K562 (cell line): ENCODE results near the gene NTN3. TPM values are rescaled to one million over a fixed set of nuclear protein-coding genes. Genes with fewer than 3 reads are reported as not detected.

Experiments used
- BRCA1 ChIP-seq, 2 experiments: fragments of 450-650 bp in 1 of 2; sonication (generic) in 1 of 2; formaldehyde crosslinking in 1 of 2; IDR thresholded peaks; 2 replicates each; pipeline versions ENCODE4 v1.5.0 to v1.6.1; 2017 to 2020; ENCODE audit warnings: mild to moderate bottlenecking in 1 of 2, missing genetic modification reagents in 1 of 2
- CBFB ChIP-seq: sonication (generic); formaldehyde crosslinking; IDR thresholded peaks from 2 replicates; pipeline ENCODE4 v1.4.0; 2020; ENCODE audit warnings: mild to moderate bottlenecking, missing genetic modification reagents
- CTCFL ChIP-seq: IDR thresholded peaks from 2 replicates; pipeline ENCODE4 v1.6.1; 2011; ENCODE audit warnings: borderline replicate concordance, low read depth, mild to moderate bottlenecking, moderate library complexity, low read length; ENCODE audit not compliant: insufficient read depth, poor library complexity, severe bottlenecking
- ESRRA ChIP-seq: fragments of 450-650 bp; IDR thresholded peaks from 2 replicates; pipeline ENCODE4 v1.6.1; 2014; ENCODE audit warnings: low read depth, mild to moderate bottlenecking, moderate library complexity, borderline replicate concordance
- GTF2A2 ChIP-seq: IDR thresholded peaks from 2 replicates; pipeline ENCODE4 v1.6.1; 2016; ENCODE audit warnings: mild to moderate bottlenecking, missing genetic modification characterization, missing compliant biosample characterization
- HDAC2 ChIP-seq: fragments of 450-650 bp; IDR thresholded peaks from 2 replicates; pipeline ENCODE4 v1.6.1; 2016; ENCODE audit warnings: mild to moderate bottlenecking
- HDAC6 ChIP-seq: IDR thresholded peaks from 2 replicates; pipeline ENCODE4 v1.6.1; 2012; ENCODE audit warnings: low read depth, mild to moderate bottlenecking, control low read depth, inconsistent platforms, low read length, moderate library complexity
- KLF16 ChIP-seq: IDR thresholded peaks from 2 replicates; pipeline ENCODE4 v1.6.1; 2016; ENCODE audit warnings: antibody characterized with exemption
- PCBP1 ChIP-seq: fragments of 200-400 bp; formaldehyde crosslinking; IDR thresholded peaks from 2 replicates; pipeline ENCODE4 v1.6.1; 2018; ENCODE audit warnings: mild to moderate bottlenecking, low read depth, low read length; ENCODE audit not compliant: poor library complexity, severe bottlenecking
- RB1 ChIP-seq: fragments of 450-650 bp; IDR thresholded peaks from 2 replicates; pipeline ENCODE4 v1.6.1; 2017; ENCODE audit warnings: low read depth, mild to moderate bottlenecking
- REST ChIP-seq, 2 experiments: fragments of 450-650 bp; formaldehyde crosslinking in 1 of 2; IDR thresholded peaks; 2 replicates each; pipeline versions ENCODE4 v1.4.0 to v1.6.1; 2014 to 2020; ENCODE audit warnings: mild to moderate bottlenecking in 2 of 2, borderline replicate concordance in 1 of 2, low read depth in 1 of 2
- SIX5 ChIP-seq, 2 experiments: IDR thresholded peaks; 2 replicates each; pipeline ENCODE4 v1.6.1; 2011; ENCODE audit warnings: low read length in 2 of 2, borderline replicate concordance in 1 of 2, low read depth in 1 of 2, mild to moderate bottlenecking in 1 of 2, moderate library complexity in 1 of 2; ENCODE audit not compliant: insufficient read depth in 1 of 2
- SMARCA5 ChIP-seq: fragments of 450-650 bp; IDR thresholded peaks from 2 replicates; pipeline ENCODE4 v1.6.1; 2016
- ZC3H8 ChIP-seq: fragments of 450-650 bp; IDR thresholded peaks from 2 replicates; pipeline ENCODE4 v1.6.1; 2017
- ZNF764 ChIP-seq: fragments of 250-450 bp; sonication (Bioruptor Pico); IDR thresholded peaks from 2 replicates; pipeline ENCODE4 v1.4.0; 2020; ENCODE audit warnings: low read depth, mild to moderate bottlenecking, moderate library complexity
- polyA plus RNA-seq, 8 experiments: library from polyadenylated mRNA; depleted of rRNA in 4 of 8; stranded (reverse) in 5 of 8; unstranded in 3 of 8; fragments of >200 nt; fragmentation: Nextera tagmentation in 2 of 8; fragmentation: Illumina TruSeq in 1 of 8; extraction: Ambion mirVana in 2 of 8; extraction: Trizol in 1 of 8; gene quantifications; 2 replicates each; pipeline versions ENCODE4 v1.2.1 to v1.2.3, GENCODE V29; 2011 to 2014; ENCODE audit warnings: inconsistent platforms in 1 of 8, missing spikeins in 1 of 8
- total RNA-seq, 7 experiments: library from RNA; depleted of rRNA in 6 of 7; stranded (reverse); fragments of >200 nt in 6 of 7; fragmentation: Illumina TruSeq in 2 of 7; extraction: Trizol in 2 of 7; gene quantifications; 2 replicates each; pipeline versions ENCODE4 v1.2.1 to v1.2.3, GENCODE V29; 2011 to 2021; ENCODE audit warnings: low replicate concordance in 1 of 7
- TF ChIP-seq, protein P1 (sequence below): fragments of 200-800 bp; sonication (Bioruptor generic); IDR thresholded peaks from 2 replicates; pipeline ENCODE4 v1.6.1; 2017; ENCODE audit warnings: missing genetic modification characterization, missing compliant biosample characterization

NTN3 gene
- total and polyA plus RNA-seq, 9 of the 15 experiments (the other 6 are each of a cell fraction or from before 2014, with no cell fraction given): not detected

GRCh38 chr16:2459647-2460390 is 11.3 kb upstream of the NTN3 start, which contains the start of gene TEDC2 (continued):
- TF ChIP-seq REST (IDR thresholded peaks at IDR 0.05; ENCODE audit: borderline replicate concordance): peak; percentile 88
- TF ChIP-seq REST (CRISPR knock-in tag; IDR thresholded peaks at IDR 0.05; ENCODE audit: low read depth): no peak
- peak; percentile 59; the same call in 1 of the 2 replicates for TF ChIP-seq HDAC2
- no peak for TF ChIP-seq CBFB
- no peak for TF ChIP-seq ESRRA
- TF ChIP-seq ZNF764 (CRISPR knock-in tag): no peak
- no peak for TF ChIP-seq HDAC6
- no peak for TF ChIP-seq ZC3H8
- TF ChIP-seq, protein P1, sequence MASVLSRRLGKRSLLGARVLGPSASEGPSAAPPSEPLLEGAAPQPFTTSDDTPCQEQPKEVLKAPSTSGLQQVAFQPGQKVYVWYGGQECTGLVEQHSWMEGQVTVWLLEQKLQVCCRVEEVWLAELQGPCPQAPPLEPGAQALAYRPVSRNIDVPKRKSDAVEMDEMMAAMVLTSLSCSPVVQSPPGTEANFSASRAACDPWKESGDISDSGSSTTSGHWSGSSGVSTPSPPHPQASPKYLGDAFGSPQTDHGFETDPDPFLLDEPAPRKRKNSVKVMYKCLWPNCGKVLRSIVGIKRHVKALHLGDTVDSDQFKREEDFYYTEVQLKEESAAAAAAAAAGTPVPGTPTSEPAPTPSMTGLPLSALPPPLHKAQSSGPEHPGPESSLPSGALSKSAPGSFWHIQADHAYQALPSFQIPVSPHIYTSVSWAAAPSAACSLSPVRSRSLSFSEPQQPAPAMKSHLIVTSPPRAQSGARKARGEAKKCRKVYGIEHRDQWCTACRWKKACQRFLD (CRISPR knock-in tag): peak; percentile 61; the same call in 1 of the 2 replicates
- TF ChIP-seq SIX5 (IDR thresholded peaks at IDR 0.05; ENCODE audit: borderline replicate concordance in 1 of 2, insufficient read depth in 1 of 2, low read depth in 1 of 2, low read length in 2 of 2): no peak
- TF ChIP-seq SMARCA5: no peak
- TF ChIP-seq CTCFL: no peak
- TF ChIP-seq KLF16: no peak
- TF ChIP-seq BRCA1 (IDR thresholded peaks at IDR 0.05): no peak
- TF ChIP-seq BRCA1 (CRISPR knock-in tag; IDR thresholded peaks at IDR 0.05): 0 out of 2 replicates have a peak, but pooled peaks have one; percentile 27
- peak; percentile 61 for TF ChIP-seq PCBP1
- TF ChIP-seq RB1: peak; percentile 66; the same call in 1 of the 2 replicates
- TF ChIP-seq GTF2A2 (tag): no peak
